ENCODE results near the gene RNASE8.

Gene RNASE8

GRCh38 chr14:21061347-21061668, 3.7 kb downstream of the RNASE8 start:
- Histone ChIP-seq H3K27me3 (no peaks in the 10 kb centered on the region), H3K4me3 (no peak overlapping the region), H3K36me3 (no peaks in the 10 kb centered on the region), H3K9me3 (no peaks in the 10 kb centered on the region), H3K27ac (no peak overlapping the region), H3K4me1 (no peaks in the 10 kb centered on the region)
- intact Hi-C loops (cut with DNase I; ENCODE audit: low total_unique reads) = no loop called here
- TF ChIP-seq CTCF (IDR thresholded peaks at IDR 0.05) = no peak
- DNase-seq = no peak

- no peak for DNase-seq
- Histone ChIP-seq H3K36me3 (no peaks in the 10 kb centered on the region), H3K4me3 (no peak overlapping the region), H3K27me3 (no peaks in the 10 kb centered on the region), H3K4me1 (peaks cover 0 to 3% (median 1%) of the 10 kb centered on the region in 4 donors), H3K27ac (no peak overlapping the region), H3K9me3 (no peaks in the 10 kb centered on the region)
- TF ChIP-seq CTCF (IDR thresholded peaks at IDR 0.05) = no peak
- intact Hi-C loops (cut with DNase I; ENCODE audit: low total_unique reads) = no loop called here
Observed at GRCh38 chr14:21063479-21063878, 5.9 kb downstream of the RNASE8 start.

GRCh38 chr14:21066882-21067502, 9.4 kb downstream of the RNASE8 start:
- H3K9me3 ChIP-seq = no peaks in the 10 kb centered on the region
- intact Hi-C loops (cut with DNase I; ENCODE audit: low total_unique reads) = no loop called here

GRCh38 chr14:21068521-21069387, 11.1 kb downstream of the RNASE8 start:
- Histone ChIP-seq H3K27me3 (no peaks in the 10 kb centered on the region), H3K4me3 (peak overlapping the region; percentile 76 to 77), H3K9me3 (no peaks in the 10 kb centered on the region), H3K4me1 (peaks cover 0 to 40% (median 28%) of the 10 kb centered on the region in 4 donors), H3K36me3 (peaks cover 0 to 4% (median 0%) of the 10 kb centered on the region in 3 donors), H3K27ac (peak overlapping the region; percentile 86 to 92)
- intact Hi-C loops (cut with DNase I; ENCODE audit: low total_unique reads) = loop anchor here (2.0 kb wide), 1 partner anchor 22 kb away; no protein-coding TSS in a partner anchor
- peak; percentile 70 to 78 for TF ChIP-seq CTCF (IDR thresholded peaks at IDR 0.05)
- DNase-seq = peak; percentile 70 to 77

More at GRCh38 chr14:21066882-21067502, 9.4 kb downstream of the RNASE8 start:
- H3K27ac ChIP-seq = no peak overlapping the region
- no peak overlapping the region for H3K4me3 ChIP-seq
- no peaks in the 10 kb centered on the region for H3K36me3 ChIP-seq
- peaks cover 0 to 26% (median 22%) of the 10 kb centered on the region in 4 donors for H3K4me1 ChIP-seq
- TF ChIP-seq CTCF (IDR thresholded peaks at IDR 0.05) = no peak
- H3K27me3 ChIP-seq = no peaks in the 10 kb centered on the region
- no peak for DNase-seq

GRCh38 chr14:21069388-21070082, 11.9 kb downstream of the RNASE8 start:
- intact Hi-C loops (cut with DNase I; ENCODE audit: low total_unique reads) = loop anchor here (1.0 to 2.0 kb wide), 2 partner anchors 21 to 35 kb away; no protein-coding TSS in a partner anchor
- H3K36me3 ChIP-seq = peaks cover 0 to 12% (median 6%) of the 10 kb centered on the region in 3 donors
- TF ChIP-seq CTCF (IDR thresholded peaks at IDR 0.05) = no peak
- H3K4me3 ChIP-seq = peak overlapping the region; percentile 76 to 77
- no peaks in the 10 kb centered on the region for H3K9me3 ChIP-seq
- DNase-seq = peak in 1 of 2 donors; percentile 44
- H3K27ac ChIP-seq = peak overlapping the region; percentile 86 to 92
- H3K27me3 ChIP-seq = no peaks in the 10 kb centered on the region
- peaks cover 0 to 40% (median 28%) of the 10 kb centered on the region in 4 donors for H3K4me1 ChIP-seq
